GM13976 (cell line): ENCODE measurements around the gene IGFALS.

Experiments used
- DNase-seq: peaks from one replicate; pipeline ENCODE4 v3.0.0; 2012; ENCODE audit warnings: low spot score
- in situ Hi-C: fragments of 300-500 bp; cut with MboI; formaldehyde crosslinking; loops from one replicate; pipeline ENCODE4 v1.12.0; 2022; ENCODE audit warnings: low sequenced_read_pairs, mixed read lengths, inconsistent platforms; ENCODE audit not compliant: unreplicated experiment
- TF ChIP-seq, protein P1 (sequence below): IDR thresholded peaks from 2 replicates; pipeline ENCODE4 v1.5.1; 2012; ENCODE audit warnings: borderline replicate concordance, mild to moderate bottlenecking; ENCODE audit not compliant: insufficient read depth; ENCODE audit errors: extremely low read depth, missing control alignments, control extremely low read depth

The IGFALS gene

DNA sequence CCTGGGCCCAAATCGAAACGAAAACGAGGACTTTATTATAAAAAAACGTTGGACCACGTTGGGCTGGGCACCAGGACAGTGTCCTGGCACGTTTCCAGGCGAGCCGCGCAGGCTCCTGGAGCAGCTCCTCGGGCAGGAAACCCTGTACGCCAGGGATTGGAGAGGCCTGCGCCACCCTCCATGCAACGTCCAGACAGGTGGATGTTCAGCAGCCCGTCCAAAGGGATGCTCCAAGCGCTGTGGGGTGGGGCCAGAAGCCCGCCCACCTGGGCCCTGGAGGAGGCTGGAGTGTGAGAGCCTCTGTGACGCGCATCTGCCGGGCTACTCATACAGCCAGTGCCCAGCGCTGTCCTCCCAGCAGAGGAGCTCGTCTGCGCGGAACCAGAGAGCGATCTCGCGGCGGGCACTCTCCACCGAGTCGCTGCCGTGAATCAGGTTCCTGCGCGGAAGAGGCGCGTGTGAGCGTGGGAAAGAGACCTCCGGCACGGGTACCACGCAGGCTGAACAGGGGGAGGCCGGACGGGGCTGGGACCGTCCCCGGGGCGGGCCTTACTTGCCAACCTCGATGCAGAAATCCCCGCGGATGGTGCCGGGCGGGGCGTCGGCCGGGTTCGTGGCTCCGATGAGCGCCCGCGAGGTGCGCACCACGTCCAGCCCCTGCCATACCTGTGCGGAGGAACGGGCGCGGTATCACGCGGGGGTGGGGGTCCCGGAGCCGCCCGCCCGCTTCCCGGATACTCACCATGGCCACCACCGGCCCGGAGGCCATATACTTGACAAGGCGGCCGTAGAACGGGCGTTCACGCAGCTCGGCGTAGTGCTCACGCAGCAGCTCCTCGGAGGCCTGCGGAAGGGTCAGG is 22.9 kb downstream of the IGFALS start:
- DNase-seq = peak; percentile 81
- TF ChIP-seq, protein P1, sequence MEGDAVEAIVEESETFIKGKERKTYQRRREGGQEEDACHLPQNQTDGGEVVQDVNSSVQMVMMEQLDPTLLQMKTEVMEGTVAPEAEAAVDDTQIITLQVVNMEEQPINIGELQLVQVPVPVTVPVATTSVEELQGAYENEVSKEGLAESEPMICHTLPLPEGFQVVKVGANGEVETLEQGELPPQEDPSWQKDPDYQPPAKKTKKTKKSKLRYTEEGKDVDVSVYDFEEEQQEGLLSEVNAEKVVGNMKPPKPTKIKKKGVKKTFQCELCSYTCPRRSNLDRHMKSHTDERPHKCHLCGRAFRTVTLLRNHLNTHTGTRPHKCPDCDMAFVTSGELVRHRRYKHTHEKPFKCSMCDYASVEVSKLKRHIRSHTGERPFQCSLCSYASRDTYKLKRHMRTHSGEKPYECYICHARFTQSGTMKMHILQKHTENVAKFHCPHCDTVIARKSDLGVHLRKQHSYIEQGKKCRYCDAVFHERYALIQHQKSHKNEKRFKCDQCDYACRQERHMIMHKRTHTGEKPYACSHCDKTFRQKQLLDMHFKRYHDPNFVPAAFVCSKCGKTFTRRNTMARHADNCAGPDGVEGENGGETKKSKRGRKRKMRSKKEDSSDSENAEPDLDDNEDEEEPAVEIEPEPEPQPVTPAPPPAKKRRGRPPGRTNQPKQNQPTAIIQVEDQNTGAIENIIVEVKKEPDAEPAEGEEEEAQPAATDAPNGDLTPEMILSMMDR = no peak
- in situ Hi-C loops = no loop called here

DNA sequence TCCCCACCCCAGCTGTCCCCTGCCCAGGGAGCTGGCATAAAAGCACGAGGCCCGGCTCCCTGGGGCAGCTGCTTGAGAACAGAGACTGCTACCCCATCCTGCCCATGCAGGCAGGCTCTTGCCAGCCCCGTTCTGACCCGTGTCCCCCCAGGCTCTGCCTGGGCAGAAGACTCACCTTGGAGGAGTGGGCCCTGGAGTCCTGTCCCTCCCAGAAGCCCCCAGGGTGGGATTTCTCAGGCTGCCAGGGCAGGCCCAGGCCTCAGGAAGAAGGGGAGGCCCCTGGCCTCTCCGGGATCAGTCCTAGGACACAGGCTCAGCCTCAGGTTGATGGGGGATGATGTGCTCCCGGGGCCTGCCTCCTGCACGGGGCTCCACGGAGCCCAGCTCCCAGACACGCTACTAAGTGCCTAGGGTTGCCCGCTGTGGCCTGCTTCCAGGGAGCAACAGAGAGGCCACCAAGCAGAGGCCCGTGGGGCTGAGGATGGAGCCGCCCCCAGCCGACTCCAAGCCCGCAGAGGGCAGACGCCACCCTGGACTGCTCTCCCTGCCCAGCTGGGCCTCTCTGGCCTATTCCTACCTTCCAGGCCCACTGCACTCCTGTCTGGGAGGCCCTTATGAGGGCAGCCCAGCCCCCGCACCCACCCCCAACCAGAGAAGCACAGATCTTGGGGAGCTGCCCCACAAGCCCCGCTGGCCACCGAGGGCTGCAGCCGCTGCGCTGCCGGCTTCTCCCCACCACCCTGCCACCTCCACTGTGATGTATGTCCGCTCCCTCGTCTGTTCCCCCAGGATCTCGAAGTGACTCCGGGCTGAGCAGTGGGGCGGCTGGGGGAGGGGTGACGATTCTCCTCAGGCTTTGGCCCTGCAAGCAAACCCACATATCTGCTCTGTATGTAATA is 23.9 kb downstream of the IGFALS start:
- no peak for DNase-seq
- TF ChIP-seq, protein P1 = no peak
- in situ Hi-C loops = no loop called here

- TF ChIP-seq, protein P1 = no peak
- in situ Hi-C loops = no loop called here
- no peak for DNase-seq
Observed at GRCh38 chr16:1768767-1769401, 24.6 kb downstream of the IGFALS start.

- TF ChIP-seq, protein P1 = no peak
- in situ Hi-C loops = no loop called here
- no peak for DNase-seq
Observed at GRCh38 chr16:1768061-1768766, 25.3 kb downstream of the IGFALS start.

- TF ChIP-seq, protein P1 = no peak
- in situ Hi-C loops = no loop called here
Observed at GRCh38 chr16:1767116-1767994, 26.1 kb downstream of the IGFALS start.

More at GRCh38 chr16:1767116-1767994, 26.1 kb downstream of the IGFALS start:
- DNase-seq = no peak
